ENCODE data around the gene TMEM109. TPM values are rescaled to one million over a fixed set of nuclear protein-coding genes. Genes with fewer than 3 reads are reported as not detected.

Gene TMEM109
- total and polyA plus RNA-seq, 9 of the 15 experiments (the other 6 are each of a cell fraction or from before 2014, with no cell fraction given) = 9.2 to 71.3 (median 30.5) TPM

- TF ChIP-seq RREB1 (CRISPR knock-in tag; IDR thresholded peaks at IDR 0.05) (peak; percentile 11; the same call in 1 of the 2 replicates), RBM22 (IDR thresholded peaks at IDR 0.05; ENCODE audit: low read depth, low read length, poor library complexity, severe bottlenecking) (peak; percentile 40), ZNF76 (CRISPR knock-in tag; IDR thresholded peaks at IDR 0.05; ENCODE audit: borderline replicate concordance) (no peak), POLR2G (IDR thresholded peaks at IDR 0.05; ENCODE audit: low read depth, low read length) (peak; percentile 83), CTBP1 (IDR thresholded peaks at IDR 0.05; ENCODE audit: borderline replicate concordance) (peak; percentile 48), ZBTB43 (CRISPR knock-in tag; IDR thresholded peaks at IDR 0.05) (no peak)
- TF ChIP-seq, protein P1, sequence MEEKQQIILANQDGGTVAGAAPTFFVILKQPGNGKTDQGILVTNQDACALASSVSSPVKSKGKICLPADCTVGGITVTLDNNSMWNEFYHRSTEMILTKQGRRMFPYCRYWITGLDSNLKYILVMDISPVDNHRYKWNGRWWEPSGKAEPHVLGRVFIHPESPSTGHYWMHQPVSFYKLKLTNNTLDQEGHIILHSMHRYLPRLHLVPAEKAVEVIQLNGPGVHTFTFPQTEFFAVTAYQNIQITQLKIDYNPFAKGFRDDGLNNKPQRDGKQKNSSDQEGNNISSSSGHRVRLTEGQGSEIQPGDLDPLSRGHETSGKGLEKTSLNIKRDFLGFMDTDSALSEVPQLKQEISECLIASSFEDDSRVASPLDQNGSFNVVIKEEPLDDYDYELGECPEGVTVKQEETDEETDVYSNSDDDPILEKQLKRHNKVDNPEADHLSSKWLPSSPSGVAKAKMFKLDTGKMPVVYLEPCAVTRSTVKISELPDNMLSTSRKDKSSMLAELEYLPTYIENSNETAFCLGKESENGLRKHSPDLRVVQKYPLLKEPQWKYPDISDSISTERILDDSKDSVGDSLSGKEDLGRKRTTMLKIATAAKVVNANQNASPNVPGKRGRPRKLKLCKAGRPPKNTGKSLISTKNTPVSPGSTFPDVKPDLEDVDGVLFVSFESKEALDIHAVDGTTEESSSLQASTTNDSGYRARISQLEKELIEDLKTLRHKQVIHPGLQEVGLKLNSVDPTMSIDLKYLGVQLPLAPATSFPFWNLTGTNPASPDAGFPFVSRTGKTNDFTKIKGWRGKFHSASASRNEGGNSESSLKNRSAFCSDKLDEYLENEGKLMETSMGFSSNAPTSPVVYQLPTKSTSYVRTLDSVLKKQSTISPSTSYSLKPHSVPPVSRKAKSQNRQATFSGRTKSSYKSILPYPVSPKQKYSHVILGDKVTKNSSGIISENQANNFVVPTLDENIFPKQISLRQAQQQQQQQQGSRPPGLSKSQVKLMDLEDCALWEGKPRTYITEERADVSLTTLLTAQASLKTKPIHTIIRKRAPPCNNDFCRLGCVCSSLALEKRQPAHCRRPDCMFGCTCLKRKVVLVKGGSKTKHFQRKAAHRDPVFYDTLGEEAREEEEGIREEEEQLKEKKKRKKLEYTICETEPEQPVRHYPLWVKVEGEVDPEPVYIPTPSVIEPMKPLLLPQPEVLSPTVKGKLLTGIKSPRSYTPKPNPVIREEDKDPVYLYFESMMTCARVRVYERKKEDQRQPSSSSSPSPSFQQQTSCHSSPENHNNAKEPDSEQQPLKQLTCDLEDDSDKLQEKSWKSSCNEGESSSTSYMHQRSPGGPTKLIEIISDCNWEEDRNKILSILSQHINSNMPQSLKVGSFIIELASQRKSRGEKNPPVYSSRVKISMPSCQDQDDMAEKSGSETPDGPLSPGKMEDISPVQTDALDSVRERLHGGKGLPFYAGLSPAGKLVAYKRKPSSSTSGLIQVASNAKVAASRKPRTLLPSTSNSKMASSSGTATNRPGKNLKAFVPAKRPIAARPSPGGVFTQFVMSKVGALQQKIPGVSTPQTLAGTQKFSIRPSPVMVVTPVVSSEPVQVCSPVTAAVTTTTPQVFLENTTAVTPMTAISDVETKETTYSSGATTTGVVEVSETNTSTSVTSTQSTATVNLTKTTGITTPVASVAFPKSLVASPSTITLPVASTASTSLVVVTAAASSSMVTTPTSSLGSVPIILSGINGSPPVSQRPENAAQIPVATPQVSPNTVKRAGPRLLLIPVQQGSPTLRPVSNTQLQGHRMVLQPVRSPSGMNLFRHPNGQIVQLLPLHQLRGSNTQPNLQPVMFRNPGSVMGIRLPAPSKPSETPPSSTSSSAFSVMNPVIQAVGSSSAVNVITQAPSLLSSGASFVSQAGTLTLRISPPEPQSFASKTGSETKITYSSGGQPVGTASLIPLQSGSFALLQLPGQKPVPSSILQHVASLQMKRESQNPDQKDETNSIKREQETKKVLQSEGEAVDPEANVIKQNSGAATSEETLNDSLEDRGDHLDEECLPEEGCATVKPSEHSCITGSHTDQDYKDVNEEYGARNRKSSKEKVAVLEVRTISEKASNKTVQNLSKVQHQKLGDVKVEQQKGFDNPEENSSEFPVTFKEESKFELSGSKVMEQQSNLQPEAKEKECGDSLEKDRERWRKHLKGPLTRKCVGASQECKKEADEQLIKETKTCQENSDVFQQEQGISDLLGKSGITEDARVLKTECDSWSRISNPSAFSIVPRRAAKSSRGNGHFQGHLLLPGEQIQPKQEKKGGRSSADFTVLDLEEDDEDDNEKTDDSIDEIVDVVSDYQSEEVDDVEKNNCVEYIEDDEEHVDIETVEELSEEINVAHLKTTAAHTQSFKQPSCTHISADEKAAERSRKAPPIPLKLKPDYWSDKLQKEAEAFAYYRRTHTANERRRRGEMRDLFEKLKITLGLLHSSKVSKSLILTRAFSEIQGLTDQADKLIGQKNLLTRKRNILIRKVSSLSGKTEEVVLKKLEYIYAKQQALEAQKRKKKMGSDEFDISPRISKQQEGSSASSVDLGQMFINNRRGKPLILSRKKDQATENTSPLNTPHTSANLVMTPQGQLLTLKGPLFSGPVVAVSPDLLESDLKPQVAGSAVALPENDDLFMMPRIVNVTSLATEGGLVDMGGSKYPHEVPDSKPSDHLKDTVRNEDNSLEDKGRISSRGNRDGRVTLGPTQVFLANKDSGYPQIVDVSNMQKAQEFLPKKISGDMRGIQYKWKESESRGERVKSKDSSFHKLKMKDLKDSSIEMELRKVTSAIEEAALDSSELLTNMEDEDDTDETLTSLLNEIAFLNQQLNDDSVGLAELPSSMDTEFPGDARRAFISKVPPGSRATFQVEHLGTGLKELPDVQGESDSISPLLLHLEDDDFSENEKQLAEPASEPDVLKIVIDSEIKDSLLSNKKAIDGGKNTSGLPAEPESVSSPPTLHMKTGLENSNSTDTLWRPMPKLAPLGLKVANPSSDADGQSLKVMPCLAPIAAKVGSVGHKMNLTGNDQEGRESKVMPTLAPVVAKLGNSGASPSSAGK (IDR thresholded peaks at IDR 0.05) = peak; percentile 99
Observed at GRCh38 chr11:60913793-60914632, at the start of gene TMEM109 (continued).

All from K562 (cell line).